IPS-18c (cell line): ENCODE measurements around the gene BUD31.

Experiments
- H3K4me3 ChIP-seq: 2 replicates; pipeline ENCODE4 v1.7.0; 2013; ENCODE audit warnings: low read depth, mild to moderate bottlenecking, low read length, moderate library complexity; ENCODE audit not compliant: insufficient read depth
- H3K9me3 ChIP-seq: one replicate; pipeline ENCODE4 v1.6.1; 2013; ENCODE audit warnings: mild to moderate bottlenecking, low read length, moderate library complexity; ENCODE audit not compliant: control insufficient read depth, insufficient read depth

BUD31 gene

GRCh38 chr7:99393355-99394187 is 15.2 kb upstream of the BUD31 start:
- Histone ChIP-seq H3K9me3 (no peaks in the 10 kb centered on the region), H3K4me3 (peak overlapping the region; percentile 58)

GRCh38 chr7:99394188-99394502 is 14.6 kb upstream of the BUD31 start:
- Histone ChIP-seq H3K4me3 (no peak overlapping the region), H3K9me3 (no peaks in the 10 kb centered on the region)

DNA sequence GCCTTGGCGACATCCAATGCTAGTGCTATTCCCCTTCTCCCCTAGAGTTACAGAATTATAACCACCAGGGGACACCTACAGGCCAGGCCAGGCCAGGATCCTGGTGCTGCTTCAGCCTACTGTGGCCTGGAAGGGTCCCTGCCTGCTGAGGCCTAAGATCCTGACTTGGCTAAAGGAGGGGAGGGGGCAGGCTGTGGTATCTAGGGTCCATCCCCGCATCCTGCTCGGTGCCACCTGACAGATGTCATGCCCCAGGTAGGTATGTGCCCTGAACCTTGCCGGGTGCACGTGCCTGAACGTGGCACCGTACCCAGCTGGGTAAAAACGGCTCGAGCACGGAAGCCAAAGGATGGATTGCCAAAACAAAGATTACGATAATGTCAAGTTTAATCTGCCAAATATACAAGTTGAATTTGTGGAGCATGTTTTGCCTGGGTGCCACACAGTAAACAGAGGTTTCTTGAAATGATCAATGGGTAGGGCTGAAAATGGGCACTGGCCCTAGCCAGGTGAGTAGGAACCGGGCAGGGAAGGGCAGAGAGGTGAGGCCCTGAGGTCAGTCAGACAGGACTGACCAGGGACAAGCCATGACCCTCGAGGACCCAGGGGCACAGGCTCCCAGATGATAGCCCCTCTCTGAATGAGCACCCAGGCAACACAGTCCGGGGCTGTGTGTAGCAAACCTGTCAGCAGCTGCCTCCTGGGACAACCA is 13.0 kb upstream of the BUD31 start:
- no peak overlapping the region for H3K4me3 ChIP-seq
- no peaks in the 10 kb centered on the region for H3K9me3 ChIP-seq

GRCh38 chr7:99396418-99397296 is 12.1 kb upstream of the BUD31 start:
- Histone ChIP-seq H3K9me3 (no peaks in the 10 kb centered on the region), H3K4me3 (no peak overlapping the region)

DNA sequence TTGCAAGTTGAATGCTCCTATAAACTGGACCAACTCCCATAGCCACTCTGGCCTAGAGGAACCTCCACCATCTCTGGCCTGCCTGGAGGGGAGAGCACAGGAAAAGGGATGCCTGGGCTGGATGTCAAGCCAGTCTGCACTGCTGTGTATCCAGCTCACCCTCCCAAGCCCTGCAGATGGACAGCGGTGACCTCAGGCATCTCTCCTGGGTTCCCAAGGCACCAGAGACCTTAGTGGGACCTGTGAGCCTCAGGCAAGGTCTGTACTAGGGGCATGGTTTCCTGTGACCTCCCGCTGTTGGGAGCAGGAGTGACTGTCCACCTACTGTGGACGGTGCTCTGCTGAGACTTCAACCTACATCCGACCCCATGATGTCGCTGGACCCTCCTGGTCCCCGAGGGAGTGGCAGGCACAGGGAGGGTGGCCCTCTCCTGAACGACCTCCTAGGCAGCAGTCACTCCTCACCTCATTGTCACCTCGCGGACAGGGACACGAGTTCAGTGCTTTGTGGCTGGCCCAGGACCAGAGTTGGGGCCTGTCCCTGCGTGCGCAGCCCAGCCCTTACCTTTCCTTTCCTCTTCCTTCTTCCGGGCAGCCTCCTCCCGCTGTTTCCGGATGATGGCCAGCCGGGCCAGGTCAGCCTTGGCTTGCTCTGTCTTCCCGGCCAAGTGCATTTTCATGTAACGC is 11.3 kb upstream of the BUD31 start:
- Histone ChIP-seq H3K9me3 (no peaks in the 10 kb centered on the region), H3K4me3 (no peak overlapping the region)

DNA sequence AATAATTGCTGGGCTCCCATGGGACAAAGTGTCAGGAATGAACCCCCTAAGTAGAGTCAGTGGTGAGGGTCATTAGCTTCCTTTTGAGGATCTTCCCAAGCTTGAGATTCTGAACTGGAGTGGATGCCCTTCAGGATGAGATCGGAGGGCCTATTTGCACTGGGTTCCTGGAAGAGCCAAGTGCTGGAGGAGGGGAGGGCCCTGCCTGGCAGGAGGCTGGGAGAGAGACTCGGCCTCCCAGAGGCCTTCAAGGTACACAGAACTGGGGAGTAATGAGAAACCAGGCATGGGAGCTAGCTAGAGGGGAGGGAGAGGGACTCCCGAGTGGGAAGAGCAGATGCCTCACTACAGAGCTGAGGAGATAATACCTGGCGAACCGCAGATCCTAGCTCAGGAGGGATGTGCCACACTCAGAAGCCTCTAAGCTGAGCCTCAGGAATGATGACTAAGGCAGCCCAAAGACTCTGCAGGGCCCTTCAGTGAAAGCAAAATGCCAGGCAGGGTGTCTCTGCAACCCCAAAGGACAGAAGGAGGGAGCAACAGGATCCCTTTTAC is 9.8 kb upstream of the BUD31 start:
- Histone ChIP-seq H3K9me3 (no peaks in the 10 kb centered on the region), H3K4me3 (no peak overlapping the region)

- Histone ChIP-seq H3K9me3 (no peaks in the 10 kb centered on the region), H3K4me3 (no peak overlapping the region)
These were observed 9.2 kb upstream of the BUD31 start for GRCh38 chr7:99399597-99399996.

DNA sequence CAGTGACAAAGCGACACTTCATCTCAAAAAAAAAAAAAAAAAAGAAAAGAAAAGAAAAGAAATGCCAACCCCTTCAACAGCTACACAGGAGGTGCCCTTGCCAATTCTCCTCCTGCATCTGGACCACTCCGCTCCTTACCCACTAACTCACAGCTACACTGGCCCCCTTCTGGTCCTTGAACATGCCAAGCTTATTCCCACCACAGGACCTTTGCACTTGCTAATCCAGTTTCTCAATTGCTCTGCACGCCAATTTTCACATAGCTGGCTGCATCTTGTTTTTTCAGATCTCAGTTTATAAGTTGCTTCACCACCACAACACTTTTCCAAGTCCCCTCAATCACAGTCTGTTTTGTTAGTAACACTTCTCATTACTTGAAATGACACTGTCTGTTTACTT is 5.9 kb upstream of the BUD31 start:
- H3K4me3 ChIP-seq, result no peak overlapping the region
- no peaks in the 10 kb centered on the region for H3K9me3 ChIP-seq

GRCh38 chr7:99403764-99404163 is 5.0 kb upstream of the BUD31 start:
- Histone ChIP-seq H3K9me3 (no peaks in the 10 kb centered on the region), H3K4me3 (no peak overlapping the region)

DNA sequence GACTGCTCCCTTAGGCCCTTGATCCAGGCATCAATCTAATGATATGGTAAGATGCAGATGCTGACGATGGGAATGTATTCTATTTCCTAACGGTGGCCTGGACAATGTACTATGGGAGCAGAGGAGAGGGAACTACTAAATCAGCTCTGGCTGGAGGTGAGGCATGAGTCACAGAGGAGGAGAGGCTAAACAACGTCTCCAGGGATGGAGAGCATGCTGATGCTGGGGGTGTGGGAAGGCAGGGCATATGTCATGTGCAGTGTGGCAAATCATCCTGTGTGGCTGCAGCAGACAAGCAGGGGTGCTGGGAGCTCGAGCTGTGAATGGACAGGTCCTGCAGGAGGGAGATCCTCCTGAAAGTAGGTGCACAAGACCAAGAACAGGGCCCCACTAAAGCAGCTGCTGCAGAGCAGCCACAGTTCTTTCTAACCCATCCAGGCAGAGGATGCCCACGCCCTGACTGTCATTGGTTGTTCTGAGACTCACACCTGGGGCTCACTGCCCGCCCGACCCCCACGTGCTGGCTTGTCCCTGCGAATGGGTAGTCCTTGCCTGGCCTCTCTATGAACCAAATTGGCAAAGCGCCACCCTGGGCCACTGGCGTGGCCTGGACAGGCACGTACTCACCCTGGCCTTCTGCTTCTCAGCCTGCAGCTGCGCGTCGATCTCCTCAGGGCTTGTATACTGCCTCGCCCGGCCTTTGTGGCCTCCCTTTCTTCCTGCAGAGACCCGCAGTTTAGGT is 4.4 kb upstream of the BUD31 start:
- Histone ChIP-seq H3K4me3 (no peak overlapping the region), H3K9me3 (no peaks in the 10 kb centered on the region)

DNA sequence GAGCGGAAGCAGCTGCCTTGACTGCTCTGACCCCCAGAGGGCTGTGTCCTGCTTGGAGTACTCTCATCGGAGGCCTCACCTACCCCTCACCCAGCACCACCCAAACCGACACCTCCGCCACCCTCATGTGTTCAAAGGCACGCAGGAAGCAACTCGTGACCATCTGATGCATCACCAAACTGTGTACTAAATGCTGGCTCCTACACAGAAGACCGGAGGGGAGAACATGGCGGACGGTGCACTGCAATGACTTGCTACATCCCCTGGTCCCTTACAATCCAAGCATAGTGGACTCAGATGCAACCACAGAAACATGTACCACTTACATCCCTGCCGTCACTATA is 3.8 kb upstream of the BUD31 start:
- H3K9me3 ChIP-seq, result no peaks in the 10 kb centered on the region
- no peak overlapping the region for H3K4me3 ChIP-seq

DNA sequence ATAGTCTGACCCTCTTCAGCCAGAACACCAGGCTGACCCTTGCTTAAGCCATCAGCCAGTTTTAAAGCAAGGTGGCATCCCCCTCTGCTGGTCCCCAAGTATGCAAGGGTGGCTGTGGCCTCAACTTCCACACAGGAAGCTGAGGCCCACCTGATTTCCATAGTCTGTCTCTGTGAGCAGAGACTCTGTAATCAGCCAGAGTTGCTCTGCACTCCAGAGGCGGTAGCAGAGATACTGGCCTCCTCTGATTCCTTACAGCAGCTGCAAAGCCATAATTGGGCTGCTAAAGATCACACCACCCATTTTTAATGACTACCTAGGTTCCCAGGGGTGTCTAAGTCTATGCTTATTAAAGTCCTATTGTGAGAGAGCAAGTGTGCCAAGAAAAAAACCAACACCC is 2.2 kb upstream of the BUD31 start:
- Histone ChIP-seq H3K4me3 (no peak overlapping the region), H3K9me3 (no peaks in the 10 kb centered on the region)

DNA sequence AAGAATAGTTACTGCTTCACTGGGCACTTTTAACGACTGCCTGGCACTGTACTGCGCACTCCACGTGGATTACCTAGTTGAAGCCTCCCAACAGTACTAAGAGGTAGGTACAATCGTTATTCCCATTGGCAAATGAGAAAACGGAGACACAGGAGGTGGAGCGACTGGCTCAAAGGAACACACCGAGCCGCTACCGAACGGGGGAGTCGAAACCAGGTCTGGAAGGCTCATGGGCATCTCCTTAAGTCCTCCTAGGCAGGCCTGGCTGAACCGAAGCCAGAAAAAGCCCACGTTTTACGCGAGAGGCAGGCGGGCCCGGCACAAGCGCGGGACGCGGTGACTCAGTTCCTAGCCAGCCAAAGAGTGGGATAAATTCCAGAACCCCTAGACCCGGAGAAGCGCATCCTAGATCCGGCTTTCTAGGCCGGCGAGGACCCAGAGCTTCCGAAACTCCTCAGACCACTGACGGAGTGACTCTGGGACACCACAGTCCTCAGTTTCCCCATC is 844 bp upstream of the BUD31 start:
- H3K4me3 ChIP-seq, result peak overlapping the region; percentile 98
- H3K9me3 ChIP-seq, result no peaks in the 10 kb centered on the region

- H3K4me3 ChIP-seq, result peak overlapping the region; percentile 98
- no peaks in the 10 kb centered on the region for H3K9me3 ChIP-seq
These were observed 413 bp downstream of the BUD31 start for GRCh38 chr7:99409192-99409572.

GRCh38 chr7:99409806-99410205 is 1.0 kb downstream of the BUD31 start:
- peak overlapping the region; percentile 98 for H3K4me3 ChIP-seq
- H3K9me3 ChIP-seq, result no peaks in the 10 kb centered on the region

DNA sequence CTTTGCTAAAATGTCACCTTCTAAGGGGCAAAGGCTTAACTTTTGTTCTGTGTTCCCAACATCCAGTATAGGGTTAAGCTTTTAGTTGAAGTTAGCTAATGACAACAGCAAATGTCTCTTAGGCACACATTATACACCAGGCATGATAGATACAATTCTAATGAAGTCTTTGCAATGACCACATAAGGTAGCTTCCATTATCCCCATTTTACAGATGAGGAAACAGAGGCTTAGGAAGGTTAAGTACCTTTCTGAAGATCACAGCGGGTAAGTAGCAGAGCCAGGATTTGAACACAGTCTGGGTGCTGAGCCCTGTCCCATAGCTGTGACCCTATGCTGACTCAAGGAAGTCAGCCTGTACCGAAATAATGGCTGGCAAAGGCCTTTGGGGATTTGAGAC is 1.9 kb downstream of the BUD31 start:
- Histone ChIP-seq H3K9me3 (no peaks in the 10 kb centered on the region), H3K4me3 (no peak overlapping the region)
